ENCODE results near the gene MAML2. TPM values are rescaled to one million over a fixed set of nuclear protein-coding genes. Genes with fewer than 3 reads are reported as not detected.

Gene MAML2
- total and polyA plus RNA-seq, 2 of the 13 experiments (the other 11 are each of a cell fraction or from before 2014, with no cell fraction given): 2.3 to 25.9 TPM

GRCh38 chr11:96332126-96332771 lies 10.7 kb downstream of the MAML2 start (continued):
- TF ChIP-seq TFE3 (CRISPR knock-in tag; IDR thresholded peaks at IDR 0.05) (0 out of 2 replicates have a peak, but pooled peaks have one; percentile 12), PRDM10 (CRISPR knock-in tag; IDR thresholded peaks at IDR 0.05; ENCODE audit: low read depth) (peak; percentile 72; the same call in 1 of the 2 replicates), ZNF496 (CRISPR knock-in tag; IDR thresholded peaks at IDR 0.05; ENCODE audit: insufficient replicate concordance) (no peak), ASH2L (IDR thresholded peaks at IDR 0.05; ENCODE audit: insufficient read length, low read depth, low read length) (peak; percentile 39), ZNF407 (CRISPR knock-in tag; IDR thresholded peaks at IDR 0.05; ENCODE audit: not compliant biosample characterization) (no peak), ZNF556 (CRISPR knock-in tag; IDR thresholded peaks at IDR 0.05; ENCODE audit: borderline replicate concordance) (peak; percentile 62; the same call in 1 of the 2 replicates), ZSCAN31 (CRISPR knock-in tag; IDR thresholded peaks at IDR 0.05; ENCODE audit: low read depth) (0 out of 2 replicates have a peak, but pooled peaks have one; percentile 49), ZNF331 (CRISPR knock-in tag; IDR thresholded peaks at IDR 0.05) (peak; percentile 32; the same call in 1 of the 2 replicates), DMAP1 (CRISPR knock-in tag; IDR thresholded peaks at IDR 0.05) (peak; percentile 53; the same call in 1 of the 2 replicates), ISL2 (CRISPR knock-in tag; IDR thresholded peaks at IDR 0.05) (0 out of 2 replicates have a peak, but pooled peaks have one; percentile 32), TARDBP (CRISPR knock-in tag; IDR thresholded peaks at IDR 0.05) (0 out of 2 replicates have a peak, but pooled peaks have one; percentile 65), MIER3 (CRISPR knock-in tag; IDR thresholded peaks at IDR 0.05; ENCODE audit: borderline replicate concordance) (peak; percentile 62; the same call in 1 of the 2 replicates), ZNF644 (CRISPR knock-in tag; IDR thresholded peaks at IDR 0.05; ENCODE audit: low read depth) (peak; percentile 51), TCF7 (IDR thresholded peaks at IDR 0.05; ENCODE audit: low read depth) (no peak), ELF3 (CRISPR knock-in tag; IDR thresholded peaks at IDR 0.05) (peak; percentile 92), DNMT3B (CRISPR knock-in tag; conservative IDR thresholded peaks at IDR 0.05) (peak; percentile 61; the same call in 1 of the 2 replicates)
